Body of pancreas (tissue), 4 donors: ENCODE data around the gene CCNYL1. TPM values are rescaled to one million over a fixed set of nuclear protein-coding genes. Genes with fewer than 3 reads are reported as not detected.

Experiments
- ATAC-seq: fragments of 150-250 bp; one replicate; pipeline ENCODE4 v1.9.1; 2016
- DNase-seq, 4 donors: peaks; one replicate each; pipeline ENCODE4 v3.0.0-alpha.2; 2019
- H3K27ac ChIP-seq, 4 donors: fragments of 200-600 bp; sonication (generic); 1 replicate in 3 of 4; 2 replicates in 1 of 4; pipeline versions ENCODE4 v1.5.1 to v1.6.1; 2016 to 2019; ENCODE audit warnings: mild to moderate bottlenecking in 1 of 4, mixed read lengths in 1 of 4, moderate library complexity in 1 of 4
- H3K27me3 ChIP-seq, 2 donors: fragments of 200-600 bp; sonication (generic); one replicate each; pipeline ENCODE4 v1.6.0; 2016; ENCODE audit warnings: mild to moderate bottlenecking in 1 of 2
- H3K36me3 ChIP-seq, 2 donors: fragments of 200-600 bp; sonication (generic); replicated peaks in 1 of 2; 2 replicates each; pipeline ENCODE4 v1.5.1; 2016; ENCODE audit warnings: low read depth in 2 of 2; ENCODE audit not compliant: insufficient read depth in 1 of 2
- H3K4me1 ChIP-seq: fragments of 200-600 bp; sonication (generic); one replicate; pipeline ENCODE4 v1.6.0; 2016
- H3K4me3 ChIP-seq, 2 donors: fragments of 200-600 bp; sonication (generic); 1 replicate in 1 of 2; 2 replicates in 1 of 2; pipeline ENCODE4 v1.5.1; 2016 to 2019
- H3K9me3 ChIP-seq, 3 donors: fragments of 200-600 bp; sonication (generic); 1 replicate in 2 of 3; 2 replicates in 1 of 3; pipeline ENCODE4 v1.5.1; 2016
- POLR2A ChIP-seq, 3 donors: fragments of 450-650 bp; IDR thresholded peaks; one replicate each; pipeline ENCODE4 v1.6.1; 2016; ENCODE audit warnings: antibody characterized with exemption in 3 of 3, mild to moderate bottlenecking in 2 of 3
- WGBS, 2 donors: methylation state at CpG; one replicate each; pipeline ENCODE4 v1.1.5; 2017; 5-methylcytosine and 5-hydroxymethylcytosine counted together
- intact Hi-C: fragments of 100-400 bp; cut with DNase I; formaldehyde crosslinking; loops from one replicate; pipeline ENCODE4 v1.15.1; 2023
- total RNA-seq, 2 donors: library from RNA; depleted of rRNA; stranded (reverse); fragments of >200 nt; gene quantifications; one replicate each; pipeline ENCODE4 v1.1.0, GENCODE V29; 2016
- TF ChIP-seq, protein P1 (sequence below), 7 experiments: fragments of 450-650 bp in 4 of 7; fragments of 200-600 bp in 3 of 7; sonication (generic) in 3 of 7; IDR thresholded peaks; one replicate each; pipeline ENCODE4 v1.5.1; 2016 to 2019; ENCODE audit warnings: antibody characterized with exemption in 7 of 7

The CCNYL1 gene
- total RNA-seq, 2 donors from 2014 or later: 14.5 to 14.8 TPM

DNA sequence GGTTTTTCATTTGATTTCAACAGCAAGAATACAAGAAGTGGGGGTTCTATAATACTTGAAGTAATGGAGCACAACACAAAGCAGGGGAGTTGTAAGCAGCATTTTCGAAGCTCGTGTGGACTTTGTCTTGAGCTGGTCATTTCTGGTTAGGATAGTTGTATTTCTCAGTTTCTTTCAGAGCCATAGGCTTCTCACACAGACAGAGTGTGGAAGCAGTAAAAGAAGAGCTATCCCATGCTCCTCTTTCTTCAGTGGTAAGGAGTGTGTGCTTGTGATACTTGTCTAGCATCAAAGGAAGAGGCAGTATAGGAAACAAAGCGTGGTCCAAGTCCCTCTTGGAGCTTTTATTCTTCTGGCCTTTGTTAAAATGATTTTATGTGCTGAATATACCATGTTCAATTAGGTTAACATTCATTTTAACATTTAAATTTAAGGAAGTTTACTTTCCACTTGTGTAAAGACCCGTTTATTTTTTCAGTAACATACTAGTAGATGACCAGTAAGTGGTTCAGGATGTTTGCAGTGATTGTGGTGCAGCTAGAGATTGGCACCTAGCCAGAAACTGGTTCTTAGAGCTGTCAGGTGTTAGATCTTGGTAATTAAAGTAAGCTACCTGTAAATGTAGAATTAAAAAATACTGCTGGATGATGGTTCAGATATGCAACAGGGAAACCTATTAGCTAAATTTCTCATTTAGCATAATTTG lies 14.6 kb downstream of the CCNYL1 start:
- WGBS, 2 donors: 58 to 74% methylated on average over 4 of the region's 4 CpGs
- H3K27ac ChIP-seq: no peak overlapping the region
- DNase-seq (peak in 1 of 4 donors; percentile 28), ATAC-seq (no peak)
- no peaks in the 10 kb centered on the region for H3K36me3 ChIP-seq
- peaks cover 26% of the 10 kb centered on the region for H3K4me1 ChIP-seq
- H3K4me3 ChIP-seq: no peak overlapping the region
- H3K27me3 ChIP-seq: no peaks in the 10 kb centered on the region
- TF ChIP-seq, protein P1, sequence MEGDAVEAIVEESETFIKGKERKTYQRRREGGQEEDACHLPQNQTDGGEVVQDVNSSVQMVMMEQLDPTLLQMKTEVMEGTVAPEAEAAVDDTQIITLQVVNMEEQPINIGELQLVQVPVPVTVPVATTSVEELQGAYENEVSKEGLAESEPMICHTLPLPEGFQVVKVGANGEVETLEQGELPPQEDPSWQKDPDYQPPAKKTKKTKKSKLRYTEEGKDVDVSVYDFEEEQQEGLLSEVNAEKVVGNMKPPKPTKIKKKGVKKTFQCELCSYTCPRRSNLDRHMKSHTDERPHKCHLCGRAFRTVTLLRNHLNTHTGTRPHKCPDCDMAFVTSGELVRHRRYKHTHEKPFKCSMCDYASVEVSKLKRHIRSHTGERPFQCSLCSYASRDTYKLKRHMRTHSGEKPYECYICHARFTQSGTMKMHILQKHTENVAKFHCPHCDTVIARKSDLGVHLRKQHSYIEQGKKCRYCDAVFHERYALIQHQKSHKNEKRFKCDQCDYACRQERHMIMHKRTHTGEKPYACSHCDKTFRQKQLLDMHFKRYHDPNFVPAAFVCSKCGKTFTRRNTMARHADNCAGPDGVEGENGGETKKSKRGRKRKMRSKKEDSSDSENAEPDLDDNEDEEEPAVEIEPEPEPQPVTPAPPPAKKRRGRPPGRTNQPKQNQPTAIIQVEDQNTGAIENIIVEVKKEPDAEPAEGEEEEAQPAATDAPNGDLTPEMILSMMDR (IDR thresholded peaks at IDR 0.05): no peak
- TF ChIP-seq POLR2A (IDR thresholded peaks at IDR 0.05): no peak
- intact Hi-C loops: no loop called here
- no peaks in the 10 kb centered on the region for H3K9me3 ChIP-seq

DNA sequence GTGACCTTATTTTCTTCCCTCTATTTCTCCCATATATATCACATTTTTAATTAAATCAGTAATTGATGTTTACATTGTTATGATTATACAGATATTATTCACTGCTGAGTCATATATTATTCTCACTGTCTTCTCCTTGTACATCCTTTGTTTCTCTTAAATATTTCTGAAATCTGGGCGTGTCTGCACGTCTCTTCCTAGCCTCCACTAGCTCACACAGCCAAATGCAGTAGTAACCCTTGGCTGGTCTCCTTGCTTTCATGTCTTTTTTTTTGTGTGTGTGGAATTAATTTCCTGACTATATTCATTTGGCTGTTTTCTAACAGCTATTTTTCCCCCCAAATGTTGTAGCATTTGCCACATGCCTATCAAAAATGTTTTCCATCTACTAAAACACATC lies 15.8 kb downstream of the CCNYL1 start:
- H3K27me3 ChIP-seq: no peaks in the 10 kb centered on the region
- no peaks in the 10 kb centered on the region for H3K9me3 ChIP-seq
- no peak for ATAC-seq
- TF ChIP-seq, protein P1 (IDR thresholded peaks at IDR 0.05): no peak
- no peak for TF ChIP-seq POLR2A (IDR thresholded peaks at IDR 0.05)
- peaks cover 19% of the 10 kb centered on the region for H3K4me1 ChIP-seq
- DNase-seq: no peak
- 85 to 90% methylated on average over 2 of the region's 2 CpGs for WGBS, 2 donors
- H3K36me3 ChIP-seq: no peaks in the 10 kb centered on the region
- H3K4me3 ChIP-seq: no peak overlapping the region
- H3K27ac ChIP-seq: no peak overlapping the region
- intact Hi-C loops: no loop called here

DNA sequence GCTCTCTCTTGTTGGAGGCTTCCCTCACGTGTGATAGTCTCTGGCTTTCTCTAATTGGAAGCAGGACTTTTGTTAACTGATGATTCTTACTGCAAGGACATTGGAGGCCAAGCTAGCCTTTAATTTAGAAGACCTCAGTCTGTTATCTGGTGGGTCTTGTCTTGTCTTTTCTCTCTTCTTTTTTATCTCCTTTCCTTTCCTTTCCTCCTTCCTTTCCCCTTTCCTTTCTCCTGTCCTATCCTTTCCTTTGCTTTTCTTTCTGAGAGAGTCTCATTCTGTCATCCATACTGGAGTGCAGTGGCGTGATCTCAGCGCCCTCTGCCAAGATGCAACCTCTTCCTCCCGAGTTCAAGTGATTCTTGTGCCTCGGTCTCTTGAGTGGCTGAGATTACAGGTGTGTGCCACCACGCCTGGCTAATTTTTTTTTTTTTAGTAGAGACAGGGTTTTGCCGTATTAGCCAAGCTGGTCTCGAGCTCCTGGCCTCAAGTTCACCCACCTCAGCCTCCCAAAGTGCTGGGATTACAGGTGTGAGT lies 18.1 kb downstream of the CCNYL1 start:
- Histone ChIP-seq H3K9me3 (no peaks in the 10 kb centered on the region), H3K27me3 (no peaks in the 10 kb centered on the region), H3K4me3 (no peak overlapping the region), H3K36me3 (no peaks in the 10 kb centered on the region), H3K4me1 (peaks cover 9% of the 10 kb centered on the region), H3K27ac (no peak overlapping the region)
- TF ChIP-seq, protein P1 (IDR thresholded peaks at IDR 0.05): no peak
- no peak for TF ChIP-seq POLR2A (IDR thresholded peaks at IDR 0.05)
- intact Hi-C loops: no loop called here
- 90 to 94% methylated on average over 8 of the region's 8 CpGs for WGBS, 2 donors
- ATAC-seq (no peak), DNase-seq (no peak)

DNA sequence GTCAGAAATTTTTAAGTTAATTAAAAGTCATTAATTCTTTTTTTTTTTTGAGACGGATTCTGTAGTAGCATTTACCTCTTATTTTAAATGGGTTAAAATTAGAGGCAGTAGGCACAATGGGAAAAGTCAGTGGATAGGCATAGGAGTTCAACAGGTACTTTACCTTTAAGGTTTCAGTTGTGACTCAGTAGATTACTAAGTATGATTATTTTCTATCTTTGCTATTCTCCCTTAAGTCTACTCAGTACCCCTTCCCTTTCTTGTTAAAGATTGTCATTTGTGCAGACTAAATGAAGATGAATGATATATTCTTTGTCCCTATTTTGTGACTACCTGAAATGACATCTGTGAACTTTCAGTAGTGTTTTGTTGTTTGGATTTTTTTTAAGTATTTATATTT lies 19.7 kb downstream of the CCNYL1 start:
- ATAC-seq (no peak), DNase-seq (no peak)
- intact Hi-C loops: no loop called here
- no peaks in the 10 kb centered on the region for H3K9me3 ChIP-seq
- H3K4me1 ChIP-seq: peaks cover 16% of the 10 kb centered on the region
- no peaks in the 10 kb centered on the region for H3K27me3 ChIP-seq
- no peak overlapping the region for H3K4me3 ChIP-seq
- H3K27ac ChIP-seq: no peak overlapping the region
- TF ChIP-seq, protein P1 (IDR thresholded peaks at IDR 0.05): no peak
- no peak for TF ChIP-seq POLR2A (IDR thresholded peaks at IDR 0.05)
- H3K36me3 ChIP-seq: no peaks in the 10 kb centered on the region
- 92 to 100% methylated on average over 1 of the region's 1 CpG for WGBS, 2 donors
